Hematopoietic multipotent progenitor cell treated with erythropoietin and hydrocortisone succinate and interleukin-3 and kit ligand, for 15 days (in vitro differentiated cells): Measurements from ENCODE around the gene CKM.
"Not testable (repeated sequence)": the region's sequence is repeated elsewhere in the genome, so short reads cannot be mapped to it uniquely, and the experiment has no call there.

Experiments used
- DNase-seq: peaks from one replicate; pipeline ENCODE4 v3.0.0-alpha.2; 2015; ENCODE audit warnings: low spot score

The CKM gene

DNA sequence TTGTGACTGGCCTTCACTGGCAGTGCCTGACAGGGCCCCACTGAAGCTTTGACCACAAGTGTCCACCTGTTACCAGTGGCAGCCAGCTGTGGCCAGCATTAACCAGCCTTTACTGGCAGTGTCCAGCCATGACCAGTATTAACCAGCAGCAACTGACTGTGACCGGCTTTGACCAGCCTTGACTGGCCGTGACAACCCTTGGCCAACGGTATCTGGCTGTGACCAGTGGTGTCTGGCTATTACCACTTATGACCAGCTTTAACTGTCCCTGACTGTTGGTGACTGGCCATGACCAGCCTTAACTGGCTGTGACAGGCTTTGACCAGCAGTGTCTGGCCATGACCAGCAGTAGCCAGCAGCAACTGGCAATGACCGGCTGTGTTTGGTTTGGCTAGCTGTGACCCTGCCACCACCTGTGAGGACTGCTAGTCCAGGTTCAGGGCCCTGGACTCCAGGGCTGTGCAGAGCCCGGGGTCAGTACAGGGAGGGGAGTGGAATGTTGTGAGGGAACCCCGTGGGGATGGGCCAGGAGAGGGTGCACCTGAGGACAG, 32.2 kb downstream of the CKM start:
- DNase-seq: no peak

GRCh38 chr19:45283443-45284033, 39.1 kb downstream of the CKM start:
- DNase-seq: no peak

- no peak for DNase-seq
Observed at GRCh38 chr19:45280471-45280961, 42.2 kb downstream of the CKM start.

- no peak for DNase-seq
Observed at GRCh38 chr19:45279587-45280192, 43.0 kb downstream of the CKM start.

DNA sequence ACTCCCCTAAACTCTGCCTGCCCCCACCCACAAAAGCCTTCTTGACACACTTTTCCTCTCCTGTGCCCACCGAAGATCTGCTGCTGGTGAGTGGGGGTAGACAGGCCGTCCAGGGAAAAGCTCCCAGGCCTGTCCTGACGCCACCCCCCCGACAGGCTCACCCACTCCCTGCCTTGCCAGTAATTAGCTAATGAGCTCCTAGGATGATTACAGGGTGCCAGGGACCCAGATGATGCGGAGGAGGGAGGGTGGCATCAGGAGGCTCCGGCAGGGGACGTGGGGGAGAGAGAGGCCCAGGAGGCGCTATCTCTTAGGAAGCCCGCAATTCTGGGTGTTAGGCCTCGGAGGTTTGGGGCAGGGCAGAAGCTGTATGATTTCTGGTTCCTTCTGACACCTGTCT, 44.6 kb downstream of the CKM start:
- DNase-seq: no peak

DNA sequence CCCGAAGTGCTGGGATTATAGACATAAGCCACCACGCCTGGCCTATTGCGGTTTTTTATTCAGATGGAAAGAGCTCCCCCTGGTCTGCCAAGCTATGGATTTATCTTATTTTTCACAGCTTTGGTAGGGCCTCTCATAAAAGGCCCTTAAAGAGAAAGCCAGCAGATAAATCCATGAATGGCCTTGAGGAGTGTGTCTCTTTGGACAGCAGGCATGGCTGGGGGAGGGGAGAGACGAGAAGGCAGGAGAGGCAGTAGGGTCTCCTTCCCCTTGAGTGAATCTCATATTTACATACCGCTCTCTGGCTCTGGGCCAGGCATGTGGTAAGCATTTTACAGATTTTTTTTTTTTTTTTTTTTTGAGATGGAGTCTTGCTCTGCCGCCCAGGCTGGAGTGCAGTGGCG, 46.4 kb downstream of the CKM start:
- DNase-seq: no peak

GRCh38 chr19:45275370-45275971, 47.2 kb downstream of the CKM start:
- DNase-seq: no peak

- no peak for DNase-seq
Observed at GRCh38 chr19:45273521-45273855, 49.2 kb downstream of the CKM start.

GRCh38 chr19:45271735-45272108, 51.0 kb downstream of the CKM start:
- no peak for DNase-seq

DNA sequence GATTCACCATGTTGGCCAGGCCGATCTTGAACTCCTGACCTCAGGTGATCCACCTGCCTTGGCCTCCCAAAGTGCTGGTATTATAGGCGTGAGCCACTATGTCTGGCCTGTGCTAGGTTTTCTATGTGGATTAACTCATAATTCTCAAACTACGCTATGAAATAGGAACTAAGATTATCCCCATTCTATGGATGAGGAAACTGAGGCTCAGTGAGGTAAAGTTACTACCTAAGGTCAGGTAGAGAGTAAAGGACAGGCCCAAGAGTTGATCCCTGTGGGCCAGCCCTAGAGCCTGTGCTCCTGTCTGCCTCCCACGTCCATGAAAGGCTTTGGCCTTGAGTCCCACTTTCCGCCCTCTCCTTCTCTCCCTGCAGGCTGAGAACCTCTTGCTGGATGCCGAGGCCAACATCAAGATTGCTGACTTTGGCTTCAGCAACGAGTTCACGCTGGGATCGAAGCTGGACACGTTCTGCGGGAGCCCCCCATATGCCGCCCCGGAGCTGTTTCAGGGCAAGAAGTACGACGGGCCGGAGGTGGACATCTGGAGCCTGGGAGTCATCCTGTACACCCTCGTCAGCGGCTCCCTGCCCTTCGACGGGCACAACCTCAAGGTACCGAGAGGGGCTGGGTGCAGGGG, 51.5 kb downstream of the CKM start:
- no peak for DNase-seq

DNA sequence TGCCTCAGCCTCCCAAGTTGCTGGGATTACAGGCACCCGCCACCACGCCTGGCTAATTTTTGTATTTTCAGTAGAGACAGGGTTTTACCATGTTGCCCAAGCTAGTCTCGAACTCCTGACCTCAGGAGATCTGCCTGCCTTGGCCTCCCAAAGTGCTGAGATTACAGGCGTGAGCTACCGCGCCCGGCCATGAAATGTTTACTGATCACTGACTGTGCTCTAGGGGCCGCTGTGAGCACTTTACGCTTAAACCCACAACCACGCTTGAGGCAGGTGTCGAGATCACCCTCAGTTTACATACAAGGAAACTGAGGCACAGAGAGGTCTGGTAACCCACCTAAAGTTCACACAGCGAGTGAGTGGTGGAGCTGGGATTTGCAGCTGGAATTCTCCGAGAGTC, 52.7 kb downstream of the CKM start:
- not testable (repeated sequence) for DNase-seq

GRCh38 chr19:45267296-45267695, 55.4 kb downstream of the CKM start:
- no peak for DNase-seq

- no peak for DNase-seq
Observed at GRCh38 chr19:45265375-45265774, 57.3 kb downstream of the CKM start.

DNA sequence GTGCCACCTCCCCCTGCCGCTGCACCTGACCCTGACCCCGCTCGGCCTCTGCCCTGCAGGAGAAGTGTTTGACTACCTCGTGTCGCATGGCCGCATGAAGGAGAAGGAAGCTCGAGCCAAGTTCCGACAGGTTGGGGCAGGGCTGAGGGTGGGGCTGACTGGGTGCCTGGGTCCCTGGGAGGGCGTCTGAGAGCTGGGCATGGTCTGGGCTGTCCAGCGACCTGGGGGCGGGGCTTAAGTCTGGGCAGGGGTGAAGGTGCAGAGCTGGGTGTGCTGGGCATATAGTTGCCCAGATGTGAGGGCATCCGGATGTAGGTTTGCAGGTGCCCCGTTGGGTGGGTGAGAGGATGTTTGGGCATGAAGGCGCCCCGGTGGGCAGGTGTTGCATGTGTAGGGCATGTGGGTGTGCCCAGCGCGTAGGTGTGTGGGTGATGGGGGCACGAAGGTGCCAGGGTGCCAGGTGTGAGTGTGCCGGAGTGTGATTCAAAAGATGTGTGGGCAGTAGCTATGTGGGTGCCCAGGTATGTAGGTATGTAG, 57.8 kb downstream of the CKM start:
- no peak for DNase-seq

GRCh38 chr19:45263013-45263412, 59.7 kb downstream of the CKM start:
- no peak for DNase-seq

GRCh38 chr19:45262570-45262969, 60.1 kb downstream of the CKM start:
- no peak for DNase-seq

DNA sequence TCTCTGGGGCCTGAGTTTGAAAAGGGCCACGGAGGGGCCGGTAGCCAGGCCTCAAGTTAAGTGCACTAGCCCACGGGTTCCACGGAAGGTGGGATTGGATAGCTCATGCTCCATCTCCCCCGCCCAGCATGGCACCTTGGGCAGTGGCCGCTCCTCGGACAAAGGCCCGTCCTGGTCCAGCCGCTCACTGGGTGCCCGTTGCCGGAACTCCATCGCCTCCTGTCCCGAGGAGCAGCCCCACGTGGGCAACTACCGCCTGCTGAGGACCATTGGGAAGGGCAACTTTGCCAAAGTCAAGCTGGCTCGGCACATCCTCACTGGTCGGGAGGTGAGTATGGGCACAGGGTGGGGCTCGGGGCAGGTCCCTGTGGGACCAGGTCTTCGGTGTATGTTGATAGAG, 63.8 kb downstream of the CKM start:
- no peak for DNase-seq

GRCh38 chr19:45256836-45257235, 65.8 kb downstream of the CKM start:
- DNase-seq: no peak
